ES-I3 (cell line): Measurements from ENCODE around the gene HMCES.
"Not testable (repeated sequence)": the region's sequence is repeated elsewhere in the genome, so short reads cannot be mapped to it uniquely, and the experiment has no call there.

Experiments
- H3K36me3 ChIP-seq: 2 replicates; pipeline ENCODE4 v1.6.1; 2013; ENCODE audit warnings: mild to moderate bottlenecking, low read length, control low read depth, moderate library complexity; ENCODE audit not compliant: insufficient read depth
- H3K4me1 ChIP-seq: 2 replicates; pipeline ENCODE4 v1.6.1; 2013; ENCODE audit warnings: mild to moderate bottlenecking, control low read depth, low read length; ENCODE audit not compliant: insufficient read depth
- H3K9ac ChIP-seq: 2 replicates; pipeline ENCODE4 v1.6.1; 2013; ENCODE audit warnings: low read depth, mild to moderate bottlenecking, low read length, moderate library complexity
- H3K9me3 ChIP-seq: 2 replicates; pipeline ENCODE4 v1.6.1; 2013; ENCODE audit warnings: mild to moderate bottlenecking, low read length, moderate library complexity; ENCODE audit not compliant: control insufficient read depth, insufficient read depth

The HMCES gene

GRCh38 chr3:129347458-129347845 is 68.8 kb downstream of the HMCES start:
- no peaks in the 10 kb centered on the region for H3K9me3 ChIP-seq
- no peak overlapping the region for H3K9ac ChIP-seq
- peaks cover 4% of the 10 kb centered on the region; the same call in 1 of the 2 replicates for H3K4me1 ChIP-seq
- no peaks in the 10 kb centered on the region for H3K36me3 ChIP-seq

- Histone ChIP-seq H3K9ac (no peak overlapping the region), H3K4me1 (peaks cover 4% of the 10 kb centered on the region; the same call in 1 of the 2 replicates), H3K36me3 (no peaks in the 10 kb centered on the region), H3K9me3 (no peaks in the 10 kb centered on the region)
Measured at GRCh38 chr3:129348734-129349133, 70.1 kb downstream of the HMCES start.

- H3K4me1 ChIP-seq, H3K36me3 ChIP-seq, H3K9ac ChIP-seq, H3K9me3 ChIP-seq: not testable (repeated sequence)
Measured at GRCh38 chr3:129349169-129349568, 70.5 kb downstream of the HMCES start.

- Histone ChIP-seq H3K9ac (no peak overlapping the region), H3K4me1 (peaks cover 2% of the 10 kb centered on the region; the same call in 1 of the 2 replicates), H3K9me3 (no peaks in the 10 kb centered on the region), H3K36me3 (no peaks in the 10 kb centered on the region)
Measured at GRCh38 chr3:129349791-129350190, 71.1 kb downstream of the HMCES start.

- H3K4me1 ChIP-seq = no peaks in the 10 kb centered on the region
- no peaks in the 10 kb centered on the region for H3K9me3 ChIP-seq
- H3K36me3 ChIP-seq = no peaks in the 10 kb centered on the region
- no peak overlapping the region for H3K9ac ChIP-seq
Measured at GRCh38 chr3:129352045-129352444, 73.4 kb downstream of the HMCES start.

- H3K9ac ChIP-seq = no peak overlapping the region
- H3K4me1 ChIP-seq = no peaks in the 10 kb centered on the region
- no peaks in the 10 kb centered on the region for H3K36me3 ChIP-seq
- no peaks in the 10 kb centered on the region for H3K9me3 ChIP-seq
Measured at GRCh38 chr3:129352650-129353588, 74.2 kb downstream of the HMCES start.

GRCh38 chr3:129353589-129353941 is 74.9 kb downstream of the HMCES start:
- H3K9ac ChIP-seq = no peak overlapping the region
- no peaks in the 10 kb centered on the region for H3K36me3 ChIP-seq
- no peaks in the 10 kb centered on the region for H3K9me3 ChIP-seq
- H3K4me1 ChIP-seq = peaks cover under 1% of the 10 kb centered on the region; the same call in 1 of the 2 replicates
